OCI-LY7 (cell line): Measurements from ENCODE around the gene NELL1. TPM values are rescaled to one million over a fixed set of nuclear protein-coding genes. Genes with fewer than 3 reads are reported as not detected.

Experiments
- BruUV-seq: library from RNA; stranded (reverse); fragments of 400-500 nt; replicated peaks from 2 replicates; lab custom pipeline; 2021; lab: Mats Ljungman, UMichigan
- CTCF ChIA-PET: fragments of 300-600 bp; sonication (Branson Sonifier 250); formaldehyde crosslinking; loops from one replicate; lab custom pipeline; 2022; ENCODE audit warnings: antibody characterized with exemption; ENCODE audit not compliant: unreplicated experiment; lab: Charles Lee
- POLR2A ChIA-PET: fragments of 300-600 bp; sonication (Branson Sonifier 250); formaldehyde crosslinking; loops from one replicate; lab custom pipeline; 2022; ENCODE audit warnings: antibody characterized with exemption; lab: Charles Lee
- DNase-seq: peaks from one replicate; pipeline ENCODE4 v3.0.0-alpha.2; 2015; ENCODE audit warnings: low spot score
- H2AFZ ChIP-seq: fragments of 200-600 bp; sonication (generic), shearing (Covaris generic); 2 replicates; pipeline ENCODE4 v1.6.1; 2014; ENCODE audit warnings: mild to moderate bottlenecking, antibody characterized with exemption, low read length, moderate library complexity
- H3K27ac ChIP-seq: fragments of 200-600 bp; sonication (generic); 2 replicates; pipeline ENCODE4 v1.5.1; 2014; ENCODE audit warnings: mixed run types, low read depth, mild to moderate bottlenecking, moderate library complexity, low read length, inconsistent platforms; ENCODE audit not compliant: poor library complexity, severe bottlenecking
- H3K36me3 ChIP-seq: fragments of 200-600 bp; sonication (generic); 2 replicates; pipeline ENCODE4 v1.6.1; 2014; ENCODE audit warnings: mild to moderate bottlenecking, antibody characterized with exemption, low read length, moderate library complexity, mixed read lengths; ENCODE audit not compliant: insufficient read depth
- H3K4me1 ChIP-seq: fragments of 200-600 bp; sonication (generic); 2 replicates; pipeline ENCODE4 v1.5.1; 2014; ENCODE audit warnings: mild to moderate bottlenecking, low read length; ENCODE audit not compliant: insufficient read depth, poor library complexity, severe bottlenecking
- H3K4me2 ChIP-seq: fragments of 200-600 bp; sonication (generic); 2 replicates; pipeline ENCODE4 v1.6.1; 2014; ENCODE audit warnings: mild to moderate bottlenecking, low read length
- H3K4me3 ChIP-seq: fragments of 200-600 bp; sonication (generic); 2 replicates; pipeline ENCODE4 v1.5.1; 2014; ENCODE audit warnings: mild to moderate bottlenecking, low read depth, low read length; ENCODE audit not compliant: poor library complexity, severe bottlenecking
- H3K79me2 ChIP-seq: fragments of 200-600 bp; sonication (generic); 2 replicates; pipeline ENCODE4 v1.6.1; 2016; ENCODE audit warnings: low read depth, mild to moderate bottlenecking, low read length, moderate library complexity, mixed read lengths; ENCODE audit not compliant: insufficient read depth
- H3K9me2 ChIP-seq: fragments of 200-600 bp; sonication (generic); 2 replicates; pipeline ENCODE4 v1.6.1; 2016; ENCODE audit warnings: mild to moderate bottlenecking, low read length, mixed read lengths; ENCODE audit not compliant: insufficient read depth
- H3K9me3 ChIP-seq: fragments of 200-600 bp; sonication (generic); 2 replicates; pipeline ENCODE4 v1.6.1; 2014; ENCODE audit warnings: mild to moderate bottlenecking, mixed run types, low read length, mixed read lengths
- H4K20me1 ChIP-seq: fragments of 200-600 bp; sonication (generic); 2 replicates; pipeline ENCODE4 v1.6.1; 2014; ENCODE audit warnings: mild to moderate bottlenecking, antibody characterized with exemption, low read length, moderate library complexity, mixed read lengths; ENCODE audit not compliant: insufficient read depth
- EZH2phosphoT487 ChIP-seq: fragments of 200-600 bp; sonication (generic); IDR thresholded peaks from 2 replicates; pipeline ENCODE4 v1.6.1; 2018; ENCODE audit warnings: low read depth, borderline replicate concordance, mild to moderate bottlenecking, mixed run types, antibody characterized with exemption, low read length, moderate library complexity, mixed read lengths
- intact Hi-C: fragments of 100-400 bp; cut with micrococcal nuclease; formaldehyde crosslinking; loops from one replicate; pipeline ENCODE4 v1.10.0; 2022; ENCODE audit not compliant: unreplicated experiment
- total RNA-seq, 2 experiments: library from RNA; depleted of rRNA in 1 of 2; stranded (reverse); fragments of >200 nt in 1 of 2; shearing (Covaris generic) in 1 of 2; gene quantifications; 2 replicates each; pipeline ENCODE4 v1.2.3, GENCODE V29; 2014 to 2022
- TF ChIP-seq, protein P1 (sequence below): fragments of 200-600 bp; sonication (generic); conservative IDR thresholded peaks from 2 replicates; pipeline ENCODE4 v1.5.1; 2014; ENCODE audit warnings: mild to moderate bottlenecking, antibody characterized with exemption, low read length, moderate library complexity, mixed read lengths

The NELL1 gene
- total RNA-seq, 2 experiments from 2014 or later = not detected

DNA sequence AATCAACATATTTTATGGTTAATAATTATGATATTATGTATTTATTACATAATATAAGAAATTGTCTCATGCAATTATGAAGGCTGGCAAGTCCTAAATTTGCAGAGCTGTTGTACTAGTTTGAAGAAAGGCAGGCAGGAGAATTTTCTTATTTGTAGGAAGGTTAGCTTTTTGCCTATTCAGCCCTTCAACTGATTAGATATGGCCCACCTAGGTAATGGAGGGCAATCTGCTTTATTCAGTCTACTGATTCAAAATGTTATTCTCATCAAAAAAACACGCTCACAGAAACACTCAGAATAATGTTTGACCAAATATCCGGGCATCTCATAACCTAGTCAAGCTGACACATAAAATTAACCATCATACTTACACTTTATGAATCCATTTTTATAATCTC, 589.0 kb downstream of the NELL1 start:
- Histone ChIP-seq H3K36me3 (no peaks in the 10 kb centered on the region), H3K4me2 (no peak overlapping the region), H3K79me2 (no peaks in the 10 kb centered on the region), H4K20me1 (no peaks in the 10 kb centered on the region), H2AFZ (no peak overlapping the region), H3K27ac (no peak overlapping the region), H3K4me3 (no peak overlapping the region), H3K4me1 (no peaks in the 10 kb centered on the region), H3K9me3 (no peaks in the 10 kb centered on the region), H3K9me2 (no peaks in the 10 kb centered on the region)
- TF ChIP-seq, protein P1, sequence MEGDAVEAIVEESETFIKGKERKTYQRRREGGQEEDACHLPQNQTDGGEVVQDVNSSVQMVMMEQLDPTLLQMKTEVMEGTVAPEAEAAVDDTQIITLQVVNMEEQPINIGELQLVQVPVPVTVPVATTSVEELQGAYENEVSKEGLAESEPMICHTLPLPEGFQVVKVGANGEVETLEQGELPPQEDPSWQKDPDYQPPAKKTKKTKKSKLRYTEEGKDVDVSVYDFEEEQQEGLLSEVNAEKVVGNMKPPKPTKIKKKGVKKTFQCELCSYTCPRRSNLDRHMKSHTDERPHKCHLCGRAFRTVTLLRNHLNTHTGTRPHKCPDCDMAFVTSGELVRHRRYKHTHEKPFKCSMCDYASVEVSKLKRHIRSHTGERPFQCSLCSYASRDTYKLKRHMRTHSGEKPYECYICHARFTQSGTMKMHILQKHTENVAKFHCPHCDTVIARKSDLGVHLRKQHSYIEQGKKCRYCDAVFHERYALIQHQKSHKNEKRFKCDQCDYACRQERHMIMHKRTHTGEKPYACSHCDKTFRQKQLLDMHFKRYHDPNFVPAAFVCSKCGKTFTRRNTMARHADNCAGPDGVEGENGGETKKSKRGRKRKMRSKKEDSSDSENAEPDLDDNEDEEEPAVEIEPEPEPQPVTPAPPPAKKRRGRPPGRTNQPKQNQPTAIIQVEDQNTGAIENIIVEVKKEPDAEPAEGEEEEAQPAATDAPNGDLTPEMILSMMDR = no peak
- no peak for TF ChIP-seq EZH2phosphoT487
- DNase-seq = no peak
- CTCF ChIA-PET = no interaction called here
- POLR2A ChIA-PET = no interaction called here
- intact Hi-C loops = no loop called here
- no TSS peak for BruUV-seq

DNA sequence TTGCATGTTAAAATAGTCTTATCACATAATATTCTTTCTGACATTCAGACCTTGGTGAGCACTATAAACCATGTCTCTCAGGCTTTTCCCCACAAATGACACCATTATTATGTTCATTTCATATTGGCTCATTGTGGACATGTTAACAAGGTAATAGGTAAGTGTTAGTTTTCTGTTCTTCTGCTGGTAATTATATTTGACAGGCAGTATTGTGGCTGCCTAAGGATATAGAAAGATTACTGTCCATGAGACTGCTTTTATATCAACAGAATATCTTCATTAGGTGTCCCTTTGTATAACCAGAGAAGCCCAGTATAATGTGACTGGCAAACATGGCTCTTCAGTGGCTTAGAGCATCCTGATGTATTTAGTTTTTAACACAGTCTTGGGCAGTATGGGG, 590.7 kb downstream of the NELL1 start:
- Histone ChIP-seq H3K36me3 (no peaks in the 10 kb centered on the region), H2AFZ (no peak overlapping the region), H3K9me3 (no peaks in the 10 kb centered on the region), H3K4me2 (no peak overlapping the region), H3K27ac (no peak overlapping the region), H3K4me1 (no peaks in the 10 kb centered on the region), H3K79me2 (no peaks in the 10 kb centered on the region), H3K9me2 (no peaks in the 10 kb centered on the region), H3K4me3 (no peak overlapping the region), H4K20me1 (no peaks in the 10 kb centered on the region)
- TF ChIP-seq, protein P1 = no peak
- TF ChIP-seq EZH2phosphoT487 = no peak
- POLR2A ChIA-PET = no interaction called here
- intact Hi-C loops = no loop called here
- CTCF ChIA-PET = no interaction called here
- DNase-seq = no peak
- BruUV-seq = no TSS peak

DNA sequence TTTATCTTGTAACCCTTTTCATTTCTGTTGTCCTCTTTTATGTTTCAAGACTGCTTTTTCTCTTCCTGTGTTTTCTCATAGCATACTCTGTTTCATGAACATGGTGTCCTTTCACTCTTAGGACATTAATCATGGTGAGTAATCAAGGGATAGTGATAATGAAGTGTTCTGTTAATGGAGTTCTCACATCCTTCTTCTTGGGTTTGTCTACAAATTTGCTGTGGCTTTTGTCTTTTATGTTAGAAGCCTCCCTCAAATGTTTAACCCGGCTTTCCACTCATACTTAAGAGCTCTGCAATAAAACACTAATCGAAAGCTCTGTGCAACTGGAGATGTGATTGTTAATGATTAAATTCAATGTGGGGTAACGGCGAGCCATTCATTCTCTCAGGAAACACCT, 593.6 kb downstream of the NELL1 start:
- no peaks in the 10 kb centered on the region for H4K20me1 ChIP-seq
- H3K4me1 ChIP-seq = no peaks in the 10 kb centered on the region
- H3K9me2 ChIP-seq = no peaks in the 10 kb centered on the region
- H3K4me3 ChIP-seq = no peak overlapping the region
- no peaks in the 10 kb centered on the region for H3K36me3 ChIP-seq
- CTCF ChIA-PET = no interaction called here
- BruUV-seq = no TSS peak
- no peak overlapping the region for H3K4me2 ChIP-seq
- intact Hi-C loops = no loop called here
- TF ChIP-seq EZH2phosphoT487 = no peak
- TF ChIP-seq, protein P1 = no peak
- no peak overlapping the region for H2AFZ ChIP-seq
- H3K9me3 ChIP-seq = no peaks in the 10 kb centered on the region
- POLR2A ChIA-PET = interaction anchor here (1.0 kb wide), 1 partner anchor 10 kb away, joined by 4 read pairs; no protein-coding TSS in a partner anchor
- no peaks in the 10 kb centered on the region for H3K79me2 ChIP-seq
- H3K27ac ChIP-seq = no peak overlapping the region
- no peak for DNase-seq
